HepG2 (cell line): Measurements from ENCODE around the gene CHRNA5. TPM values are rescaled to one million over a fixed set of nuclear protein-coding genes. Genes with fewer than 3 reads are reported as not detected.

ENCODE experiments used
- ATAC-seq: fragments of 200-7000 bp; cut with Tn5 transposase; 3 replicates; pipeline ENCODE4 v1.9.1; 2020; ENCODE audit warnings: mild to moderate bottlenecking, moderate library complexity
- BruUV-seq: library from RNA; stranded (reverse); fragments of 400-500 nt; replicated peaks from 2 replicates; lab custom pipeline; 2021; lab: Mats Ljungman, UMichigan
- CTCF ChIA-PET: fragments of 300-600 bp; formaldehyde crosslinking; extraction: SDS; loops from one replicate; lab custom pipeline; 2021; ENCODE audit warnings: low total read pairs, inconsistent platforms, low intra/inter-chr PET ratio; lab: Yijun Ruan, JAX
- POLR2A ChIA-PET: fragments of 350-600 bp; sonication (Branson Sonifier 250); formaldehyde crosslinking; loops from one replicate; lab custom pipeline; 2020; ENCODE audit warnings: antibody characterized with exemption, inconsistent platforms; lab: Yijun Ruan, JAX
- DNase-seq: peaks from one replicate; pipeline ENCODE4 v3.0.0-alpha.2; 2015; ENCODE audit warnings: low spot score
- FAIRE-seq: peaks from 3 replicates; lab custom pipeline; 2011; peaks lifted over from hg19 to GRCh38; lab: Jason Lieb, UNC
- H2AFZ ChIP-seq: one replicate; pipeline ENCODE4 v1.6.1; 2011; ENCODE audit warnings: low read length, inconsistent platforms
- H3K27ac ChIP-seq: fragments of 300-600 bp; 3 replicates; pipeline ENCODE4 v1.8.0; 2011; ENCODE audit warnings: mixed run types, mild to moderate bottlenecking, mixed read lengths, low read length, inconsistent platforms; ENCODE audit not compliant: insufficient read depth; ENCODE audit errors: extremely low read length
- H3K27me3 ChIP-seq, 2 experiments: fragments of 200-600 bp in 1 of 2; 2 replicates in 1 of 2; 3 replicates in 1 of 2; pipeline versions ENCODE4 v1.6.0 to v1.8.0; 2011; ENCODE audit warnings: low read length in 2 of 2, mild to moderate bottlenecking in 2 of 2, moderate library complexity in 2 of 2, inconsistent platforms in 1 of 2; ENCODE audit not compliant: insufficient read depth in 2 of 2, control insufficient read depth in 1 of 2
- H3K36me3 ChIP-seq, 2 experiments: fragments of 200-600 bp in 1 of 2; replicated peaks in 1 of 2; 2 replicates in 1 of 2; 3 replicates in 1 of 2; pipeline versions ENCODE4 v1.5.1 to v1.8.0; 2011; ENCODE audit warnings: low read length in 2 of 2, inconsistent platforms in 1 of 2; ENCODE audit not compliant: insufficient read depth in 2 of 2, control insufficient read depth in 1 of 2
- H3K4me1 ChIP-seq: 2 replicates; pipeline ENCODE4 v1.5.1; 2012; ENCODE audit warnings: low read length, inconsistent platforms; ENCODE audit not compliant: insufficient read depth
- H3K4me2 ChIP-seq: 2 replicates; pipeline ENCODE4 v1.6.0; 2011; ENCODE audit warnings: low read depth, low read length, inconsistent platforms
- H3K4me3 ChIP-seq, 3 experiments: fragments of 200-600 bp in 1 of 3; sonication (generic), shearing (Covaris generic) in 1 of 3; replicated peaks in 1 of 3; 2 replicates each; pipeline ENCODE4 v1.5.1; 2011 to 2016; ENCODE audit warnings: low read length in 3 of 3, inconsistent platforms in 2 of 3, low read depth in 2 of 3, mild to moderate bottlenecking in 2 of 3, control low read depth in 1 of 3, mixed read lengths in 1 of 3; ENCODE audit not compliant: insufficient read depth in 1 of 3
- H3K79me2 ChIP-seq: one replicate; pipeline ENCODE4 v1.6.1; 2011; ENCODE audit warnings: low read length, inconsistent platforms; ENCODE audit not compliant: insufficient read depth
- H3K9ac ChIP-seq: 2 replicates; pipeline ENCODE4 v1.6.0; 2011; ENCODE audit warnings: mild to moderate bottlenecking, low read depth, low read length, inconsistent platforms; ENCODE audit not compliant: insufficient read depth
- H3K9me3 ChIP-seq: 2 replicates; pipeline ENCODE4 v1.5.1; 2012; ENCODE audit warnings: mild to moderate bottlenecking, low read length
- H4K20me1 ChIP-seq: 2 replicates; pipeline ENCODE4 v1.6.0; 2011; ENCODE audit warnings: inconsistent platforms, mild to moderate bottlenecking, low read length, moderate library complexity; ENCODE audit not compliant: insufficient read depth
- BCL3 ChIP-seq: sonication (generic); formaldehyde crosslinking; IDR thresholded peaks from 2 replicates; pipeline ENCODE4 v1.5.1; 2020; ENCODE audit warnings: mild to moderate bottlenecking, missing genetic modification reagents, moderate library complexity
- DR1 ChIP-seq: sonication (generic); formaldehyde crosslinking; IDR thresholded peaks from 2 replicates; pipeline ENCODE4 v1.8.0; 2021; ENCODE audit warnings: mild to moderate bottlenecking, missing genetic modification reagents, inconsistent platforms
- HDAC2 ChIP-seq: sonication (generic); formaldehyde crosslinking; IDR thresholded peaks from 2 replicates; pipeline ENCODE4 v1.4.0; 2020; ENCODE audit warnings: missing genetic modification reagents
- MAFF ChIP-seq: IDR thresholded peaks from 2 replicates; pipeline ENCODE4 v1.6.1; 2011; ENCODE audit warnings: low read depth, low read length, improper control_type of control experiment
- MAFK ChIP-seq, 2 experiments: IDR thresholded peaks in 1 of 2; conservative IDR thresholded peaks in 1 of 2; 2 replicates each; pipeline ENCODE4 v1.6.1; 2011; ENCODE audit warnings: improper control_type of control experiment in 2 of 2, low read length in 2 of 2
- RAD51 ChIP-seq: fragments of 450-650 bp; IDR thresholded peaks from 2 replicates; pipeline ENCODE4 v1.6.1; 2016; ENCODE audit warnings: borderline replicate concordance
- SALL1 ChIP-seq: sonication (generic); formaldehyde crosslinking; IDR thresholded peaks from 2 replicates; pipeline ENCODE4 v1.8.0; 2022; ENCODE audit warnings: mild to moderate bottlenecking, missing genetic modification reagents
- U2AF1 ChIP-seq: fragments of 200-400 bp; formaldehyde crosslinking; optimal IDR thresholded peaks from 2 replicates; pipeline ENCODE3; 2017; ENCODE audit warnings: mild to moderate bottlenecking, low read depth, low read length
- ZBTB3 ChIP-seq: sonication (generic); formaldehyde crosslinking; IDR thresholded peaks from 2 replicates; pipeline ENCODE4 v1.4.0; 2020; ENCODE audit warnings: low read depth, mild to moderate bottlenecking, moderate library complexity, missing genetic modification reagents, borderline replicate concordance
- ZBTB44 ChIP-seq: sonication (generic); formaldehyde crosslinking; IDR thresholded peaks from 2 replicates; pipeline ENCODE4 v1.4.0; 2020; ENCODE audit warnings: missing genetic modification reagents
- ZMYM3 ChIP-seq: sonication (generic); formaldehyde crosslinking; IDR thresholded peaks from 2 replicates; pipeline ENCODE4 v1.5.1; 2020; ENCODE audit warnings: mild to moderate bottlenecking, missing genetic modification reagents
- ZNF224 ChIP-seq: sonication (generic); formaldehyde crosslinking; IDR thresholded peaks from 2 replicates; pipeline ENCODE4 v1.5.0; 2020; ENCODE audit warnings: mild to moderate bottlenecking, missing genetic modification reagents
- ZNF674 ChIP-seq: sonication (generic); formaldehyde crosslinking; IDR thresholded peaks from 2 replicates; pipeline ENCODE4 v1.5.0; 2020; ENCODE audit warnings: low read depth, mild to moderate bottlenecking, missing genetic modification reagents
- ZNF777 ChIP-seq: sonication (generic); formaldehyde crosslinking; IDR thresholded peaks from 2 replicates; pipeline ENCODE4 v1.4.0; 2020; ENCODE audit warnings: missing genetic modification reagents
- WGBS: methylation state at CpG from one replicate; pipeline ENCODE4 v1.1.6; 2017; ENCODE audit warnings: low lambda C conversion rate; 5-methylcytosine and 5-hydroxymethylcytosine counted together
- in situ Hi-C: cut with HindIII; loops from 2 replicates; pipeline ENCODE4 v1.10.0; 2017; ENCODE audit warnings: low pct_unique_long_range_greater_than_20kb; ENCODE audit not compliant: extremely low pct_ligation_motif_present
- intact Hi-C: fragments of 100-400 bp; cut with micrococcal nuclease; formaldehyde crosslinking; loops from one replicate; pipeline ENCODE4 v1.10.0; 2022; ENCODE audit not compliant: unreplicated experiment
- polyA plus RNA-seq, 8 experiments: library from polyadenylated mRNA; depleted of rRNA in 3 of 8; stranded (reverse) in 7 of 8; unstranded in 1 of 8; fragments of >200 nt; fragmentation: Illumina TruSeq in 4 of 8; extraction: Trizol in 4 of 8; gene quantifications; 2 replicates each; pipeline versions ENCODE4 v1.2.1 to v1.2.3, GENCODE V29; 2011 to 2016; ENCODE audit warnings: low read depth in 4 of 8, missing spikeins in 1 of 8, mixed read lengths in 1 of 8; ENCODE audit not compliant: insufficient read depth in 1 of 8
- total RNA-seq, 5 experiments: library from RNA; depleted of rRNA; stranded (reverse); fragments of >200 nt; fragmentation: Illumina TruSeq; extraction: Trizol; gene quantifications; 2 replicates each; pipeline ENCODE4 v1.2.3, GENCODE V29; 2016; ENCODE audit warnings: low read depth in 1 of 5
- TF ChIP-seq, protein P1 (sequence below): sonication (generic); formaldehyde crosslinking; IDR thresholded peaks from 2 replicates; pipeline ENCODE4 v1.8.1; 2023; ENCODE audit warnings: mild to moderate bottlenecking, moderate library complexity, missing genetic modification reagents

The CHRNA5 gene
- total and polyA plus RNA-seq, 2 of the 13 experiments (the other 11 are each of a cell fraction or from before 2014, with no cell fraction given): 3.7 to 10.5 TPM

- Histone ChIP-seq H2AFZ (no peak overlapping the region), H3K9me3 (no peaks in the 10 kb centered on the region), H3K4me1 (no peaks in the 10 kb centered on the region), H3K4me2 (no peak overlapping the region), H3K9ac (no peak overlapping the region), H3K27me3 (no peaks in the 10 kb centered on the region), H4K20me1 (no peaks in the 10 kb centered on the region), H3K27ac (no peak overlapping the region), H3K36me3 (no peaks in the 10 kb centered on the region), H3K79me2 (no peaks in the 10 kb centered on the region), H3K4me3 (no peak overlapping the region)
- ChIA-PET CTCF (no interaction called here), POLR2A (no interaction called here)
- no TSS peak for BruUV-seq
- in situ Hi-C loops (no loop called here), intact Hi-C loops (no loop called here)
- FAIRE-seq: no peak
- ATAC-seq: no peak
- 86% methylated on average over 1 of the region's 1 CpG for WGBS
- no peak for DNase-seq
- TF ChIP-seq MAFK (conservative IDR thresholded peaks at IDR 0.05 in 1 of 2, IDR thresholded peaks at IDR 0.05 in 1 of 2; ENCODE audit: low read length in 2 of 2) (peak; percentile 70 to 75), MAFF (peak; percentile 55), BCL3 (CRISPR knock-in tag) (no peak)
Observed at GRCh38 chr15:78597583-78597982, 32.3 kb downstream of the CHRNA5 start.

- Histone ChIP-seq H4K20me1 (no peaks in the 10 kb centered on the region), H3K4me2 (no peak overlapping the region), H3K36me3 (no peaks in the 10 kb centered on the region), H3K27me3 (no peaks in the 10 kb centered on the region), H3K27ac (no peak overlapping the region), H3K79me2 (no peaks in the 10 kb centered on the region), H3K9ac (no peak overlapping the region), H3K4me1 (no peaks in the 10 kb centered on the region), H3K4me3 (no peak overlapping the region), H3K9me3 (no peaks in the 10 kb centered on the region), H2AFZ (no peak overlapping the region)
- FAIRE-seq: no peak
- 96% methylated on average over 3 of the region's 3 CpGs for WGBS
- POLR2A ChIA-PET: no interaction called here
- CTCF ChIA-PET: no interaction called here
- intact Hi-C loops: no loop called here
- no peak for DNase-seq
- in situ Hi-C loops: no loop called here
- ATAC-seq: no peak
- no TSS peak for BruUV-seq
- TF ChIP-seq HDAC2 (CRISPR knock-in tag) (no peak), U2AF1 (no peak), ZNF224 (CRISPR knock-in tag) (no peak), SALL1 (no peak), ZNF777 (no peak), DR1 (CRISPR knock-in tag) (no peak), ZNF674 (CRISPR knock-in tag) (no peak), ZBTB44 (no peak), ZBTB3 (CRISPR knock-in tag) (no peak), ZMYM3 (CRISPR knock-in tag) (no peak), RAD51 (no peak)
- TF ChIP-seq, protein P1, sequence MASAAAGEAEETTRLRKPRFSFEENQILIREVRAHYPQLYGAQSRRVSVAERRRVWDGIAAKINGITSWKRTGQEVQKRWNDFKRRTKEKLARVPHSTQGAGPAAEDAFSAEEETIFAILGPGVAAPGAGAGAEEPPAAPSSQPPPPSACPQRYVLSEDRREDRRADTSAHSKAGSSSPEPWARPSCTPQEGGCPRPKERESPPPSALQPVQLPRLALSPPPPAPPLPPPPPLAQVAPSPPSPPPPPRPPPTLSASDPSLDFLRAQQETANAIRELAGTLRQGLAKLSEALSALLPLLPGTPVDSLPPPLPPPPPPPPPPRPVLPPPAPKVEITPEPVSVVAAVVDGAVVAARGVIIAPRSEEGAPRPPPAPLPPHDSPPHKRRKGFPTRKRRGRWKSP (CRISPR knock-in tag): no peak
Observed at GRCh38 chr15:78598348-78598747, 33.0 kb downstream of the CHRNA5 start.
